Measurements from ENCODE around the gene CDK6.

- TF ChIP-seq CTCF (IDR thresholded peaks at IDR 0.05) (no peak), EZH2phosphoT487 (IDR thresholded peaks at IDR 0.05) (no peak)
These were observed 27.7 kb downstream of the CDK6 start for GRCh38 chr7:92808635-92809034.

Data from neural progenitor cell (in vitro differentiated cells).